ENCODE results near the gene PPT1.

DNA sequence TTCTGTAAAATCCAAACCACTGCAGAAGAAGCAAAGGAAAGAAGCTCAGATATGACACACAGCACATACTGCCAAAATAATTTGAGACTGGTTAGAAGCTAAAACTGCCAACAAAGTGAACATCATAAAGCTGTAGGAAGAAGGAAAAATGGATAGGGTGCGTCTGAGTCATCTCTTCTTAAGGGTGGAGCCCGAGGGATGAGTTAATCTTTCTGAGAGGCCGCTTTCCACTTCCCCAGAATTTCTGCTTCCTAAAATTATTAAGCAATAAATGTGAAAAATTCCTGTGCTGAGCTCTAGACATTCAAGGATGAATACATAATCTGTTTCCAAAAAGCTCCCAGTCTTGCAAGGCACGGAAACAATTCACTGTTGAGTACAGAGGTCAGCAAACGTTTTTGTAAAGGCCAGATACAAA lies 20.1 kb downstream of the PPT1 start:
- TF ChIP-seq, protein P1, sequence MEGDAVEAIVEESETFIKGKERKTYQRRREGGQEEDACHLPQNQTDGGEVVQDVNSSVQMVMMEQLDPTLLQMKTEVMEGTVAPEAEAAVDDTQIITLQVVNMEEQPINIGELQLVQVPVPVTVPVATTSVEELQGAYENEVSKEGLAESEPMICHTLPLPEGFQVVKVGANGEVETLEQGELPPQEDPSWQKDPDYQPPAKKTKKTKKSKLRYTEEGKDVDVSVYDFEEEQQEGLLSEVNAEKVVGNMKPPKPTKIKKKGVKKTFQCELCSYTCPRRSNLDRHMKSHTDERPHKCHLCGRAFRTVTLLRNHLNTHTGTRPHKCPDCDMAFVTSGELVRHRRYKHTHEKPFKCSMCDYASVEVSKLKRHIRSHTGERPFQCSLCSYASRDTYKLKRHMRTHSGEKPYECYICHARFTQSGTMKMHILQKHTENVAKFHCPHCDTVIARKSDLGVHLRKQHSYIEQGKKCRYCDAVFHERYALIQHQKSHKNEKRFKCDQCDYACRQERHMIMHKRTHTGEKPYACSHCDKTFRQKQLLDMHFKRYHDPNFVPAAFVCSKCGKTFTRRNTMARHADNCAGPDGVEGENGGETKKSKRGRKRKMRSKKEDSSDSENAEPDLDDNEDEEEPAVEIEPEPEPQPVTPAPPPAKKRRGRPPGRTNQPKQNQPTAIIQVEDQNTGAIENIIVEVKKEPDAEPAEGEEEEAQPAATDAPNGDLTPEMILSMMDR (IDR thresholded peaks at IDR 0.05; ENCODE audit: poor library complexity, severe bottlenecking): no peak
- TF ChIP-seq TAF1 (IDR thresholded peaks at IDR 0.05; ENCODE audit: low read depth) (no peak), RAD21 (conservative IDR thresholded peaks at IDR 0.05) (no peak), EZH2 (IDR thresholded peaks at IDR 0.05; ENCODE audit: borderline replicate concordance, insufficient read depth, low read length, poor library complexity, severe bottlenecking) (no peak), EP300 (conservative IDR thresholded peaks at IDR 0.05; ENCODE audit: poor library complexity, severe bottlenecking) (no peak), MXI1 (conservative IDR thresholded peaks at IDR 0.05; ENCODE audit: poor library complexity, severe bottlenecking) (no peak), POLR2AphosphoS5 (IDR thresholded peaks at IDR 0.05) (no peak)
